Measurements from ENCODE around the gene OR4D5. TPM values are rescaled to one million over a fixed set of nuclear protein-coding genes. Genes with fewer than 3 reads are reported as not detected.

OR4D5 gene
- total and polyA plus RNA-seq, 2 of the 8 experiments (the other 6 are each of a cell fraction or from before 2014, with no cell fraction given): not detected

GRCh38 chr11:123945132-123945531 lies 5.7 kb downstream of the OR4D5 start:
- H3K23ac ChIP-seq (ENCODE audit: insufficient read length): no peak overlapping the region

More at GRCh38 chr11:123945132-123945531, 5.7 kb downstream of the OR4D5 start:
- Histone ChIP-seq H2BK20ac (ENCODE audit: low read length) (no peak overlapping the region), H2BK120ac (replicated peaks; ENCODE audit: low read depth, low read length) (no peak overlapping the region), H2AK5ac (ENCODE audit: low read depth, low read length) (no peak overlapping the region), H3K4me2 (ENCODE audit: insufficient read depth in 1 of 2, low read depth in 2 of 2, low read length in 2 of 2) (no peak overlapping the region), H3K79me1 (ENCODE audit: low read depth, low read length) (no peaks in the 10 kb centered on the region), H3K4ac (replicated peaks; ENCODE audit: insufficient read length, low read depth, low read length) (no peak overlapping the region), H3K23me2 (ENCODE audit: low read depth, low read length) (no peaks in the 10 kb centered on the region), H3K36me3 (ENCODE audit: control insufficient read depth in 2 of 4, insufficient read depth in 4 of 4, low read length in 3 of 4) (no peaks in the 10 kb centered on the region), H4K8ac (ENCODE audit: extremely low read depth, insufficient read depth, low read length) (no peak overlapping the region), H2AFZ (ENCODE audit: low read length) (no peak overlapping the region), H4K5ac (ENCODE audit: insufficient read length, low read depth, low read length) (no peak overlapping the region), H3K18ac (ENCODE audit: extremely low read depth, low read length) (no peak overlapping the region), H3K4me1 (replicated peaks in 1 of 4; ENCODE audit: control insufficient read depth in 3 of 4, insufficient read depth in 4 of 4, low read length in 3 of 4) (no peaks in the 10 kb centered on the region), H3K9ac (replicated peaks in 1 of 4; ENCODE audit: extremely low read depth in 1 of 4, low read depth in 3 of 4, low read length in 3 of 4) (no peak overlapping the region), H4K91ac (replicated peaks; ENCODE audit: insufficient read length, low read length) (no peak overlapping the region), H3K56ac (replicated peaks; ENCODE audit: insufficient read length, low read depth, low read length) (no peak overlapping the region), H2BK5ac (ENCODE audit: low read depth, low read length) (no peak overlapping the region), H3K9me3 (ENCODE audit: insufficient read depth in 2 of 2, low read depth in 1 of 2, low read length in 1 of 2) (no peaks in the 10 kb centered on the region), H2BK15ac (ENCODE audit: low read length) (no peak overlapping the region), H3K14ac (ENCODE audit: insufficient read length) (no peak overlapping the region), H2BK12ac (ENCODE audit: low read depth, low read length) (no peak overlapping the region), H4K20me1 (replicated peaks in 1 of 2; ENCODE audit: control insufficient read depth in 1 of 2, insufficient read depth in 2 of 2, low read length in 2 of 2) (no peaks in the 10 kb centered on the region), H3K27ac (ENCODE audit: low read depth, low read length) (no peak overlapping the region), H3K27me3 (replicated peaks in 1 of 4; ENCODE audit: control insufficient read depth in 3 of 4, extremely low read depth in 1 of 4, insufficient read depth in 3 of 4, low read length in 3 of 4) (no peaks in the 10 kb centered on the region), H3K4me3 (ENCODE audit: extremely low read depth in 1 of 4, insufficient read depth in 2 of 4, low read depth in 3 of 4, low read length in 4 of 4) (no peak overlapping the region), H3K79me2 (ENCODE audit: control insufficient read depth in 1 of 2, insufficient read depth in 2 of 2, low read length in 2 of 2) (no peaks in the 10 kb centered on the region)
- ChIA-PET CTCF (ENCODE audit: partially characterized antibody) (interaction anchor here (1.8 kb wide), 1 partner anchor 11 kb away, joined by 7 read pairs; no protein-coding TSS in a partner anchor), POLR2A (ENCODE audit: partially characterized antibody) (no interaction called here)
- TF ChIP-seq MAX (IDR thresholded peaks at IDR 0.05) (no peak), GTF2F1 (IDR thresholded peaks at IDR 0.05; ENCODE audit: borderline replicate concordance, low read depth, low read length) (no peak), GABPA (IDR thresholded peaks at IDR 0.05; ENCODE audit: borderline replicate concordance, insufficient read depth, low read length) (no peak), ATF2 (IDR thresholded peaks at IDR 0.05; ENCODE audit: low read length) (no peak), JUND (IDR thresholded peaks at IDR 0.05; ENCODE audit: low read length) (no peak), TEAD4 (IDR thresholded peaks at IDR 0.05; ENCODE audit: low read depth, low read length) (no peak), SIRT6 (IDR thresholded peaks at IDR 0.05; ENCODE audit: low read length) (no peak), ATF3 (IDR thresholded peaks at IDR 0.05; ENCODE audit: insufficient read depth, low read depth, low read length) (no peak), SP4 (IDR thresholded peaks at IDR 0.05; ENCODE audit: low read length) (no peak), HDAC6 (IDR thresholded peaks at IDR 0.05; ENCODE audit: low read depth, low read length) (no peak), FOSL1 (IDR thresholded peaks at IDR 0.05; ENCODE audit: insufficient read depth, low read depth, low read length) (no peak), EZH2 (IDR thresholded peaks at IDR 0.05; ENCODE audit: low read depth, low read length, severe bottlenecking) (no peak)
- DNase-seq (ENCODE audit: low read depth in 1 of 2, low spot score in 2 of 2) (no peak), FAIRE-seq (no peak)
- 100% methylated on average over 1 of the region's 1 CpG; no CpG with 5 or more reads in 1 of the 2 experiments for WGBS, 2 experiments (ENCODE audit: extremely low coverage in 1 of 2, insufficient coverage in 1 of 2, insufficient read length in 1 of 2, insufficient replicate concordance in 2 of 2, low coverage in 1 of 2, low lambda C conversion rate in 2 of 2, missing lambda C conversion rate in 1 of 2)
